Neural crest cell (in vitro differentiated cells): Measurements from ENCODE around the gene UBL4A. TPM values are rescaled to one million over a fixed set of nuclear protein-coding genes. Genes with fewer than 3 reads are reported as not detected.

ENCODE experiments used
- DNase-seq: peaks from one replicate; pipeline ENCODE4 v3.0.0; 2021; ENCODE audit warnings: low read depth, mixed read lengths, low spot score
- H3K27ac Mint-ChIP-seq: one replicate; pipeline ENCODE4 v1.8.0; 2021; ENCODE audit warnings: mild to moderate bottlenecking, mixed read lengths; ENCODE audit not compliant: unreplicated experiment
- H3K27me3 Mint-ChIP-seq: 2 replicates; pipeline ENCODE4 v1.8.0; 2021; ENCODE audit warnings: low read depth, mild to moderate bottlenecking, mixed read lengths
- H3K36me3 Mint-ChIP-seq: 2 replicates; pipeline ENCODE4 v1.8.0; 2021; ENCODE audit warnings: low read depth, mild to moderate bottlenecking, mixed read lengths
- H3K4me1 Mint-ChIP-seq: 2 replicates; pipeline ENCODE4 v1.8.0; 2021; ENCODE audit warnings: mixed read lengths
- H3K4me3 Mint-ChIP-seq: one replicate; pipeline ENCODE4 v1.8.0; 2021; ENCODE audit warnings: mild to moderate bottlenecking, mixed read lengths
- H3K9me3 Mint-ChIP-seq: 2 replicates; pipeline ENCODE4 v1.8.0; 2021; ENCODE audit warnings: mixed read lengths
- CTCF ChIP-seq: fragments of 200-600 bp; sonication (generic); conservative IDR thresholded peaks from 2 replicates; pipeline ENCODE4 v1.5.0; 2021; ENCODE audit warnings: antibody characterized with exemption, mild to moderate bottlenecking
- total RNA-seq: library from RNA; stranded (reverse); gene quantifications from 2 replicates; pipeline ENCODE4 v1.2.1, GENCODE V29; 2021

UBL4A gene
- total RNA-seq, 1 donor from 2014 or later: 39.2 TPM

GRCh38 chrX:154471839-154472684 lies 14.4 kb downstream of the UBL4A start:
- TF ChIP-seq CTCF: no peak
- no peaks in the 10 kb centered on the region for H3K4me1 Mint-ChIP-seq
- H3K36me3 Mint-ChIP-seq: peaks cover 3% of the 10 kb centered on the region

DNA sequence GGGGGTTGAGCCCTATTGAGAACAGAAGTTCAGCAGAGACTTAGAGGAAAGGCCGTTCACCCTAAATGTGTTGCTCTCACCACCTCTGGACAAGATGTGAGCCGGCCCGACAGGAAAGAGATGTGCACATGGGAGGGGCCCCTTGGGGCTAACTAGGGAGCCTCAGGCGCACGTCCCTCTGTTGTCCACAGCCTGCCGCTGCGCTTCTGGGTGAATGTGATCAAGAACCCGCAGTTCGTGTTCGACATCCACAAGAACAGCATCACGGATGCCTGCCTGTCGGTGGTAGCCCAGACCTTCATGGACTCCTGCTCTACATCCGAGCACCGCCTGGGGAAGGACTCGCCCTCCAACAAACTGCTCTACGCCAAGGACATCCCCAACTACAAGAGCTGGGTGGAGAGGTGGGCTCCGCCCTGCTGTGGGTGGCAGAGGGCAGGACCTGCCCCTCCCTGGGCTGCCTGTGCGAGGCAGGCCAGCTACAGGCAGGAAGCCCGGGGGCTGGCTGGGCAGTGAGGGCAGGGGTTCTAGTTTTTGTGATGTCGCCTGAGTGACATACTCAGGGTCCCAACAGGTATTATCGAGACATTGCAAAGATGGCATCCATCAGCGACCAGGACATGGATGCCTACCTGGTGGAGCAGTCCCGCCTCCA lies 15.4 kb downstream of the UBL4A start:
- TF ChIP-seq CTCF: no peak
- no peaks in the 10 kb centered on the region for H3K27me3 Mint-ChIP-seq
- peaks cover 3% of the 10 kb centered on the region for H3K36me3 Mint-ChIP-seq
- no peak overlapping the region for H3K27ac Mint-ChIP-seq
- H3K4me1 Mint-ChIP-seq: no peaks in the 10 kb centered on the region
- DNase-seq: no peak
- H3K9me3 Mint-ChIP-seq: no peaks in the 10 kb centered on the region
- H3K4me3 Mint-ChIP-seq: no peak overlapping the region

More at GRCh38 chrX:154471839-154472684, 14.4 kb downstream of the UBL4A start:
- Mint-ChIP-seq H3K4me3 (no peak overlapping the region), H3K27me3 (no peaks in the 10 kb centered on the region), H3K27ac (no peak overlapping the region), H3K9me3 (no peaks in the 10 kb centered on the region)
- DNase-seq: no peak

DNA sequence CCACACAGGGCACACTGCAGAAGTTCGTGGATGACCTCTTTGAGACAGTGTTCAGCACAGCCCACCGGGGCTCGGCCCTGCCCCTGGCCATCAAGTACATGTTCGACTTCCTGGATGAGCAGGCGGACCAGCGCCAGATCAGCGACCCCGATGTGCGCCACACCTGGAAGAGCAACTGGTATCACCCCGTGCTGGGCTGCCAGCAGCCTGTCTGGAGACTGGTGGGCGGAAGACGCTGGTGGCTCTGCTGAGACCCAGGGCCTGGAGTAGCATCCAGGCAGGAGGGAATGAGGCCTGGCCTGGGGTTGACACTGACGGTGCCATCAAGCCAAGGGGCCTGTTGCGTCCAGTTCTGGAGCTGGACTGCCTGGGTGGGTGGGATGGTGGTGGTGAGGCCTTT lies 16.0 kb downstream of the UBL4A start:
- Mint-ChIP-seq H3K9me3 (no peaks in the 10 kb centered on the region), H3K36me3 (peaks cover 3% of the 10 kb centered on the region), H3K27ac (no peak overlapping the region), H3K4me1 (no peaks in the 10 kb centered on the region), H3K27me3 (no peaks in the 10 kb centered on the region), H3K4me3 (no peak overlapping the region)
- no peak for TF ChIP-seq CTCF
- DNase-seq: no peak

- no peak for DNase-seq
- Mint-ChIP-seq H3K36me3 (peaks cover 3% of the 10 kb centered on the region), H3K4me3 (no peak overlapping the region), H3K9me3 (no peaks in the 10 kb centered on the region), H3K27me3 (no peaks in the 10 kb centered on the region), H3K27ac (no peak overlapping the region), H3K4me1 (no peaks in the 10 kb centered on the region)
- TF ChIP-seq CTCF: no peak
Measured at GRCh38 chrX:154469880-154470279, 16.5 kb downstream of the UBL4A start.

DNA sequence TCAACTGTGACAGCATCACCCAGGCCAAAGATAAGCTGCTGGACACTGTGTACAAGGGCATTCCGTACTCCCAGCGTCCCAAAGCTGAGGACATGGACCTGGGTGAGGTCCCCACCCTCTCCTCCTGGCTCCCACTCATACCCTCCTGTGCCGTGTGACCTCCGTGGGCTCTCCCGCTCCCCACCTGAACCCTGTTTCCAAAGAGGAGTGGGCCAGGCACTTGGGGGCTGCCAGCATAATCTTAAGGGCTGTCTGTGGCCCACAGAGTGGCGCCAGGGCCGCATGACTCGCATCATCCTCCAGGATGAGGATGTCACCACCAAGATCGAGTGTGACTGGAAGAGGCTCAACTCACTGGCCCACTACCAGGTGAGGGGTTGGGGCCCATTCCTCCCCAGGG lies 17.3 kb downstream of the UBL4A start:
- H3K4me1 Mint-ChIP-seq: no peaks in the 10 kb centered on the region
- no peak overlapping the region for H3K27ac Mint-ChIP-seq
- TF ChIP-seq CTCF: no peak
- no peaks in the 10 kb centered on the region for H3K27me3 Mint-ChIP-seq
- no peaks in the 10 kb centered on the region for H3K9me3 Mint-ChIP-seq
- peaks cover 3% of the 10 kb centered on the region for H3K36me3 Mint-ChIP-seq
- DNase-seq: no peak
- no peak overlapping the region for H3K4me3 Mint-ChIP-seq
